ENCODE data around the gene STK31. TPM values are rescaled to one million over a fixed set of nuclear protein-coding genes. Genes with fewer than 3 reads are reported as not detected.

STK31 gene
- total and polyA plus RNA-seq, 2 experiments from 2014 or later: 0.06 to 0.10 TPM

DNA sequence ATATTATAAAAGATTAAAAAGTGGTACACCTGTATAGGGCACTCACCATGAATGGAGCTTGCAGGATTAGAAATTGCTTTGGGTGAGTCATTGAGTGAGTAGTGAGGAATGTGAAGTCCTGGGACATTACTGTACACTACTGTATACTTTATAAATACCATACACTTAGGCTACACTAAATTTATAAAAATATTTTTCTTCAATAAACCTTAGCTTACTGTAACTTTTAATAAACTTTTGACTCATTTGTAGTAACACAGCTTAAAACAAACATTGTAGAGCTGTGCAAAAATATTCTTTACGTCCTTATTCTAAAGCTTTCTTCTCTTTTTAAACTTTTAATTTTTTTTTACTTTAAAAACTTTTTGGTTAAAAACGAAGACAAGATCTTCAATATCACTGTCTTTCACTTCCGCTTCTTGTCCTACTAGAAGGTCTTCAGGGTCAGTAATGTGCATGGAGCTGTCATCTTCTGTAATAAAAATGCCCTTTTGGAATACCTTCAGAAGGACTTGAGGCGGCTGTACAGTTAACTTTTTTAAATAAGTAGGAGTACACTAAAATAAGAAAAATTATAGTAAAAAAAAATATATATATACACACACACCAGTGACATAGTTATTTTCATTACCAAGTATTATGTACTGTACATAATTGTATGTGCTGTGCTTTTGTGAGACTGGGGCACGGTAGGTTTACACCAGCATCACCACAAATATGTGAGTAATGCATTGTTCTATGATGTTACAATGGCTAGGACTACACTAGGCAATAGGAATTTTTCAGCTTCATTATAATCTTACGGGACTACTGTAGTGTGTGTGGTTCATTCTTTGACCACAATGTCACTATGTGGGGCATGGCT is 3.5 kb downstream of the STK31 start:
- Histone ChIP-seq H3K27ac (no peak overlapping the region), H3K36me3 (replicated peaks; ENCODE audit: insufficient read depth, low read depth) (no peaks in the 10 kb centered on the region), H3K9me3 (ENCODE audit: low read depth) (no peaks in the 10 kb centered on the region), H3K79me2 (no peaks in the 10 kb centered on the region), H4K20me1 (ENCODE audit: insufficient read depth, poor library complexity, severe bottlenecking) (no peaks in the 10 kb centered on the region), H3K9me2 (replicated peaks; ENCODE audit: insufficient read depth) (no peaks in the 10 kb centered on the region), H3K4me3 (no peak overlapping the region), H3K27me3 (no peaks in the 10 kb centered on the region), H2AFZ (no peak overlapping the region), H3K4me1 (ENCODE audit: insufficient read depth) (no peaks in the 10 kb centered on the region), H3K4me2 (no peak overlapping the region)
- TF ChIP-seq EZH2 (IDR thresholded peaks at IDR 0.05; ENCODE audit: borderline replicate concordance) (no peak), EZH2phosphoT487 (IDR thresholded peaks at IDR 0.05; ENCODE audit: low read depth, severe bottlenecking, unreplicated experiment) (no peak)
- TF ChIP-seq, protein P1, sequence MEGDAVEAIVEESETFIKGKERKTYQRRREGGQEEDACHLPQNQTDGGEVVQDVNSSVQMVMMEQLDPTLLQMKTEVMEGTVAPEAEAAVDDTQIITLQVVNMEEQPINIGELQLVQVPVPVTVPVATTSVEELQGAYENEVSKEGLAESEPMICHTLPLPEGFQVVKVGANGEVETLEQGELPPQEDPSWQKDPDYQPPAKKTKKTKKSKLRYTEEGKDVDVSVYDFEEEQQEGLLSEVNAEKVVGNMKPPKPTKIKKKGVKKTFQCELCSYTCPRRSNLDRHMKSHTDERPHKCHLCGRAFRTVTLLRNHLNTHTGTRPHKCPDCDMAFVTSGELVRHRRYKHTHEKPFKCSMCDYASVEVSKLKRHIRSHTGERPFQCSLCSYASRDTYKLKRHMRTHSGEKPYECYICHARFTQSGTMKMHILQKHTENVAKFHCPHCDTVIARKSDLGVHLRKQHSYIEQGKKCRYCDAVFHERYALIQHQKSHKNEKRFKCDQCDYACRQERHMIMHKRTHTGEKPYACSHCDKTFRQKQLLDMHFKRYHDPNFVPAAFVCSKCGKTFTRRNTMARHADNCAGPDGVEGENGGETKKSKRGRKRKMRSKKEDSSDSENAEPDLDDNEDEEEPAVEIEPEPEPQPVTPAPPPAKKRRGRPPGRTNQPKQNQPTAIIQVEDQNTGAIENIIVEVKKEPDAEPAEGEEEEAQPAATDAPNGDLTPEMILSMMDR (IDR thresholded peaks at IDR 0.05; ENCODE audit: poor library complexity): no peak
- WGBS (ENCODE audit: low lambda C conversion rate, missing lambda C conversion rate): 65% methylated on average over 6 of the region's 6 CpGs
- no peak for DNase-seq (ENCODE audit: low spot score)

DNA sequence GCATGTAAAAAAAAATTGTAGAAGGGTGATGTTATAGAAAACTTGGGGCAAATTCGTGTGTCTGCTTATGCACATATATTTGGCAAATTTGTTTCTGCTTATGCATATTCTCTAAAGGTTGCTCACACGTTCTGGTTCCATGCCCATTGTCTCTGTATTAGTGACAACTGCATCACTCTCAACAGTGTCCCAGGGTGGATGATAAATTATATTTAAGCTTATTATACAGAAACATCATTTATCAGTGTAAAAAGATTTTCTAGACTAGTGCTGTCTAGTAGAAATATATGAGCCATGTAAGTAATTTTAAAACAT is 4.1 kb downstream of the STK31 start:
- no peaks in the 10 kb centered on the region for H3K36me3 ChIP-seq (replicated peaks; ENCODE audit: insufficient read depth, low read depth)
- WGBS (ENCODE audit: low lambda C conversion rate, missing lambda C conversion rate): 59% methylated on average over 2 of the region's 2 CpGs
- no peak overlapping the region for H3K4me2 ChIP-seq
- H3K9me3 ChIP-seq (ENCODE audit: low read depth): no peaks in the 10 kb centered on the region
- no peaks in the 10 kb centered on the region for H3K9me2 ChIP-seq (replicated peaks; ENCODE audit: insufficient read depth)
- no peak overlapping the region for H3K27ac ChIP-seq
- TF ChIP-seq EZH2 (IDR thresholded peaks at IDR 0.05; ENCODE audit: borderline replicate concordance) (no peak), EZH2phosphoT487 (IDR thresholded peaks at IDR 0.05; ENCODE audit: low read depth, severe bottlenecking, unreplicated experiment) (no peak)
- TF ChIP-seq, protein P1 (IDR thresholded peaks at IDR 0.05; ENCODE audit: poor library complexity): no peak
- no peak for DNase-seq (ENCODE audit: low spot score)
- no peak overlapping the region for H3K4me3 ChIP-seq
- no peaks in the 10 kb centered on the region for H3K4me1 ChIP-seq (ENCODE audit: insufficient read depth)
- H3K79me2 ChIP-seq: no peaks in the 10 kb centered on the region
- no peak overlapping the region for H2AFZ ChIP-seq
- H4K20me1 ChIP-seq (ENCODE audit: insufficient read depth, poor library complexity, severe bottlenecking): no peaks in the 10 kb centered on the region
- no peaks in the 10 kb centered on the region for H3K27me3 ChIP-seq

DNA sequence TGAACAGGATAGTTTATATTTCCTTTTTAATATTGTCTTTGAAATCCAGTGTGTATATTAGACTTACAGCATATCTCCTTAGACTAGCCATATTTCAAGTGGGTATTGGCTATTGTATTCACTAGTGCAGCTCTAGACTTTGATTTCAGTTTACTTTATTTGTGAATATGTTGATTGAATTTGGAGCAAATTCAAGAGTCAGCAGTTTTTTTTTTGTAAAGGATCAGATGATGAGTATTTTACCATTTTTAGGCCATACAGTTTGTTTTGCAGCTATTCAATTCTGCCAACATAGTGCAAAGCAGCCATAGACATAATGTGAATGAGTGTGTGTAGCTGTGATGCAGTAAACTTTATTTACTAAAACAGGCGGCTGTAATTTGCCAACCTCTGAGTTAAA is 4.6 kb downstream of the STK31 start:
- H3K4me2 ChIP-seq: no peak overlapping the region
- TF ChIP-seq, protein P1 (IDR thresholded peaks at IDR 0.05; ENCODE audit: poor library complexity): no peak
- no peak for TF ChIP-seq EZH2 (IDR thresholded peaks at IDR 0.05; ENCODE audit: borderline replicate concordance)
- no peak for TF ChIP-seq EZH2phosphoT487 (IDR thresholded peaks at IDR 0.05; ENCODE audit: low read depth, severe bottlenecking, unreplicated experiment)
- H3K27ac ChIP-seq: no peak overlapping the region
- no peaks in the 10 kb centered on the region for H3K9me3 ChIP-seq (ENCODE audit: low read depth)
- no peaks in the 10 kb centered on the region for H4K20me1 ChIP-seq (ENCODE audit: insufficient read depth, poor library complexity, severe bottlenecking)
- no peaks in the 10 kb centered on the region for H3K27me3 ChIP-seq
- H3K36me3 ChIP-seq (replicated peaks; ENCODE audit: insufficient read depth, low read depth): no peaks in the 10 kb centered on the region
- no peak overlapping the region for H3K4me3 ChIP-seq
- WGBS (ENCODE audit: low lambda C conversion rate, missing lambda C conversion rate): 86% methylated on average over 1 of the region's 1 CpG
- DNase-seq (ENCODE audit: low spot score): no peak
- no peak overlapping the region for H2AFZ ChIP-seq
- H3K79me2 ChIP-seq: no peaks in the 10 kb centered on the region
- no peaks in the 10 kb centered on the region for H3K4me1 ChIP-seq (ENCODE audit: insufficient read depth)
- H3K9me2 ChIP-seq (replicated peaks; ENCODE audit: insufficient read depth): no peaks in the 10 kb centered on the region
